NAMALWA (cell line): ENCODE results near the gene GPER1.
A peak's percentile ranks its signal among the peaks of the same experiment; 100 is the strongest.

ENCODE experiments used
- DNase-seq: peaks from one replicate; pipeline ENCODE4 v3.0.0-alpha.2; 2015; ENCODE audit warnings: low spot score

The GPER1 gene

GRCh38 chr7:1054438-1054837 is 33.5 kb upstream of the GPER1 start:
- DNase-seq, result no peak

GRCh38 chr7:1054861-1055450 is 33.0 kb upstream of the GPER1 start:
- peak; percentile 62 for DNase-seq

GRCh38 chr7:1055491-1055955 is 32.4 kb upstream of the GPER1 start:
- no peak for DNase-seq

GRCh38 chr7:1055956-1056784 is 31.7 kb upstream of the GPER1 start:
- DNase-seq, result peak; percentile 55

- DNase-seq, result no peak
Measured at GRCh38 chr7:1056785-1057410, 31.0 kb upstream of the GPER1 start.

GRCh38 chr7:1057416-1058291 is 30.3 kb upstream of the GPER1 start:
- DNase-seq, result no peak

GRCh38 chr7:1058311-1058710 is 29.6 kb upstream of the GPER1 start:
- no peak for DNase-seq

- peak; percentile 37 for DNase-seq
Measured at GRCh38 chr7:1058821-1059199, 29.1 kb upstream of the GPER1 start.

- DNase-seq, result peak; percentile 90
Measured at GRCh38 chr7:1059200-1060091, 28.5 kb upstream of the GPER1 start.

GRCh38 chr7:1060315-1061072 is 27.4 kb upstream of the GPER1 start:
- DNase-seq, result no peak

- DNase-seq, result no peak
Measured at GRCh38 chr7:1061180-1061579, 26.7 kb upstream of the GPER1 start.

GRCh38 chr7:1062296-1063294 is 25.3 kb upstream of the GPER1 start:
- peak; percentile 72 for DNase-seq

GRCh38 chr7:1063361-1063760 is 24.6 kb upstream of the GPER1 start:
- DNase-seq, result no peak

- no peak for DNase-seq
Measured at GRCh38 chr7:1064581-1064980, 23.3 kb upstream of the GPER1 start.

- DNase-seq, result no peak
Measured at GRCh38 chr7:1065263-1065584, 22.7 kb upstream of the GPER1 start.

- DNase-seq, result peak; percentile 87
Measured at GRCh38 chr7:1065585-1066241, 22.2 kb upstream of the GPER1 start.

GRCh38 chr7:1066242-1066588 is 21.7 kb upstream of the GPER1 start:
- DNase-seq, result no peak

GRCh38 chr7:1068013-1068412 is 19.9 kb upstream of the GPER1 start:
- DNase-seq, result no peak

GRCh38 chr7:1068619-1069018 is 19.3 kb upstream of the GPER1 start:
- DNase-seq, result no peak
